CD4-positive, alpha-beta T cell treated with Interleukin-21 for 1 hour (primary cell): ENCODE measurements around the gene CRB2.

Experiments used
- DNase-seq: peaks from one replicate; pipeline ENCODE4 v3.0.0-alpha.2; 2020

Gene CRB2

DNA sequence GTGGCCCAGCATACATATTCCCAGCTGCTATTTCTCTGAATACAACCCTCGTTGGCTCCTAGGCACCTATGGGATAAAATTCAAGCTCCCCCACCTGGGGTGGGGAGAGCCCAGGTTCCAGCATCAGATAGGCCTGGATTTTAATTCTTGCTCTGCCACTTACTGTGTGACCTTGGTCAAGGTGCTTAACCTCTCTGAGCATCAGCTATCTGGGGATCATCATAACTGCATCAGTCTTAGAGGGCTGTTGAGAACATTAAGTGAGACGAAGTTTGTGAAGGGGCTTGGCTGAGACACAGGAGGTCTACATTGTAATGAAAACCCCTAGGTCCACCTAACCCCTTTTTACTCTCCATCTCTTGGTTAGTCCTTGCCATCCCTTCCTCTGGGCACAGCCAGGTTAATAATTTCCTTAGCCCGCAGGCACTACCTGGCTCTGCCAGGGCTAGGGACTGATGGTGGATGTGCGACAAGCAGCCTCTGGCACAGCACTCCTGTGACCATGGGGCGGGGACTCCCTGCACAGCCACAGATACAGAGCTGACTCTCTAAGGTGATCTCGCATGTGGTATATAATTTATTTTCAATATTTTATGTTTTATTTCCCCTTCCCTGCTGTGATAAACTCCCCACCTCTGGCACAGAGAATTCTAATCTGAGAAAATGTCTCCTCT lies 68.7 kb downstream of the CRB2 start:
- DNase-seq: no peak

DNA sequence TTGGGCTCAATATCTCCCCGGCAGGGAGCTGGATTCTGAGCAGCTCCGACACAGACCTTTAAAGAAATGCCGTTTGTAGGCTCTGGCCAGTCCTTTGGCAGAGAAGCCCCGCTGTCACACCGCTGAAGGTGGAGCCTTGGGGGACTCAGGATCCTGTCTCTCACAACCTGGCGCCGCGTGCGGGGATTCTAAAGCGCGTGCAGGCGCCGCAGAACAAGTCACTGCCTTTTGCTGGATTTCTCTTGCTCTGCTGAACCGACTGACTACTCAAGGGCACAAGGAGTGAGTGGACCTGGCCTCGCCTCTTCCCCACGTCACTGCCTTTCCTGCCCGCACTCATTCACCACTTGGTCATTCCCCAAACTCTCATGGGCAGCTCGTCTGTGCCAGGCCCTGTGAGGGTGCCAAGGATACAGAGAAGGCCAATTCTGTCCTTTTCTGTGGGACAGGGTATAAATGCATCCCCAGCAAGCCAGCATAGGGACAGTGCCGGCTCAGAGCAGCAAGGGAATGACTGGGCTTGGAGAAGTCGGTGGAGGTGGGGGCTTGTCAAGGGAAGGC lies 69.3 kb downstream of the CRB2 start:
- DNase-seq: no peak

DNA sequence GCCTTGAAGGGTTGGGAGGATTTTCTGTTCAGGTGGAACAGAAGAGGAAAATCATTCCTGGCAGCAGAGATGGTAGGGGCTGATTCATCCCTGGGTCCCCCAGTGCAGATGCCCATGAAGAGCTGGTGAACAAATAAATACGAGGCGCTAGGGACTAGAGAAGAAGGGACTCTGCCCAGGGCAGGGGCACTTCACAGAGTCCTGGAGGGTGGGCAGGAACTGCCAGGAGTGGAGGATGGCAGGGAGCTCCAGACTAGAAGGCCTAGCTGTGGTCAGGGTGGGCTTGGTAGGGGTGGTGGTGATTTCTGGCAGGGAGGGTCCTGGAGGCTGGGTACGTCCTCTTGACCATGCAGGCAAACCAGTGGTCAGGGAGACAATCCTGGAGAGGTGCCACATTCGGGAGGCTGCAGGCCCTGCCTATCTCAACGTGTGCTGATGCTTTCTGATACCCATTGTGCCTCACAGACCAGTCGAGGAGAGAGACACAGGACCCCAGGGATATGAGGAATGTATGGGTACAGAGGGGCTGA lies 69.9 kb downstream of the CRB2 start:
- no peak for DNase-seq

DNA sequence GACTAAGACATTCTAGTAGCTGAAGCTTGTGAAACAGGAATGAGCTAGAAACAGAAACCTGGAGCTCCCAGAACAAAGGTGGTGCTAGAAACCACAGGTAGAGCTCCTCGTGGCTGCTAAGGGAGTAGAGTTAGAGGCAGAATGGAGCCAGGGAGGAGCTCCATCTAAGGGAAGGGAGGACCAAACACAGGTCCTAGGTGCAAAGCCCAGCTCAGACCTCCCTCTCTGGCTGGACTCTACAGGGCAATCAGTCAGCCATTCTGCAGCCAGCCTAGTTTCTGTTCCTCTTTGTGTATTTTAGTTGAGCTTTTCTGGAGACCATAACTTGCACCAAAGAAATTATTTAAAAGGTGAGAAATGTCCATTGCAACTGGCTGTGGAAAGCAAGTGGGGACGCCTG lies 70.4 kb downstream of the CRB2 start:
- DNase-seq: no peak
